NT2/D1 (cell line): ENCODE measurements around the gene KRTAP10-12.

Experiments
- DNase-seq: peaks from one replicate; pipeline ENCODE4 v3.0.0-alpha.2; 2011; ENCODE audit warnings: low read depth, low spot score
- H3K27me3 ChIP-seq: 2 replicates; pipeline ENCODE4 v1.6.0; 2011; ENCODE audit warnings: mild to moderate bottlenecking; ENCODE audit not compliant: insufficient read length, insufficient read depth
- H3K36me3 ChIP-seq: 2 replicates; pipeline ENCODE4 v1.6.1; 2011; ENCODE audit warnings: mild to moderate bottlenecking, low read length, mixed read lengths; ENCODE audit not compliant: insufficient read depth, insufficient read length
- H3K4me1 ChIP-seq: 2 replicates; pipeline ENCODE4 v1.5.1; 2011; ENCODE audit not compliant: insufficient read depth, insufficient read length
- H3K4me3 ChIP-seq: 2 replicates; pipeline ENCODE4 v1.5.1; 2011; ENCODE audit warnings: low read depth; ENCODE audit not compliant: insufficient read length
- H3K9ac ChIP-seq: 2 replicates; pipeline ENCODE4 v1.6.0; 2011; ENCODE audit warnings: low read depth; ENCODE audit not compliant: insufficient read length
- H3K9me3 ChIP-seq: 2 replicates; pipeline ENCODE4 v1.5.1; 2011; ENCODE audit warnings: mild to moderate bottlenecking, low read length; ENCODE audit not compliant: insufficient read depth
- SUZ12 ChIP-seq: IDR thresholded peaks from 2 replicates; pipeline ENCODE4 v1.6.1; 2011; ENCODE audit not compliant: insufficient read length, insufficient read depth; ENCODE audit errors: extremely low read depth
- YY1 ChIP-seq: IDR thresholded peaks from 2 replicates; pipeline ENCODE4 v1.6.1; 2011; ENCODE audit not compliant: insufficient read length, insufficient read depth
- ZNF274 ChIP-seq: IDR thresholded peaks from 2 replicates; pipeline ENCODE4 v1.6.1; 2011; ENCODE audit warnings: mild to moderate bottlenecking, low read depth, low read length

KRTAP10-12 gene

DNA sequence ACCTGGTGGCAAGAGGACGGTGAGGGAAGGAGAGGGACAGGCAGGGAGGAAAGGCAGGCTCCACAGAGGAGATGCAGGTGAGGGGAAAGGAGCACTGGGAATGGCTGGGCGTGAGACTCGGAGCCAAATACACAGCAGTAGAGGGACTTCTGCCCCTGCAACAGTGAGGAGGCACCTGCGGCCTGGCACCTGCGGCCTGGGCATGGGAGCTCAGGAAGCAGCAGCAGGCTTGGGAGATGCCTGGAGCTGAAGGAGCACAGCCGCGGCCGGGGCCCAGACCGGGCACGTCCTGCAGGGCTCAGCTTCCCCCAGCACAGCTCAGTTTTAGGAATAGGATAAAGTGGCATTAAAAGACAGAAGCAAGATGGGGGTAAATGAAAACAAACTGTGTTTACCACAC lies 35.3 kb downstream of the KRTAP10-12 start:
- no peak for TF ChIP-seq YY1
- no peak for TF ChIP-seq ZNF274
- no peak for TF ChIP-seq SUZ12
- Histone ChIP-seq H3K36me3 (no peaks in the 10 kb centered on the region), H3K27me3 (peaks cover 12% of the 10 kb centered on the region), H3K9me3 (peaks cover 42% of the 10 kb centered on the region), H3K9ac (no peak overlapping the region), H3K4me3 (no peak overlapping the region), H3K4me1 (peaks cover 3% of the 10 kb centered on the region)
- DNase-seq = no peak

DNA sequence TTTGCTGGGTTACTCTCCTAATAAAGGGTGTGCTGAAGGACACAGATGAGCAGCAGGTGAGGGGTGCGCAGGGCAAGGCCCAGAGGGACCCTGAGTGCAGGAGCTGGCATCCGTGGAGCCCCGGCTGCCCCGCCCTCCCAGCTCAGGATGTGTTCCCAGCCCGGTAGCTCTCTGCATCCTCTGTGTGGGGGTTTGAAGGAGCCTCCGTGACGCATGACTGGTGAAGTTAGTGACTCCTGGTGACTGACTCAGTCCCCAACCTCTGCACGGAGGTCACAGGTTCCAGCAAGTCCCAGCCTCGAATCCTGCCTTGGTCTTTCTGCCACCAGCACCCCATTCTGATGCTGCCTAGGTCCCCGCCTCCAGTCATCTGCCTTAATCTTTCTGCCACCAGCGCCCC lies 36.0 kb downstream of the KRTAP10-12 start:
- no peak for TF ChIP-seq YY1
- no peak for TF ChIP-seq SUZ12
- no peak for TF ChIP-seq ZNF274
- Histone ChIP-seq H3K27me3 (peaks cover 7% of the 10 kb centered on the region), H3K9ac (no peak overlapping the region), H3K36me3 (no peaks in the 10 kb centered on the region), H3K4me3 (no peak overlapping the region), H3K9me3 (peaks cover 49% of the 10 kb centered on the region), H3K4me1 (peaks cover 3% of the 10 kb centered on the region)
- DNase-seq = no peak

DNA sequence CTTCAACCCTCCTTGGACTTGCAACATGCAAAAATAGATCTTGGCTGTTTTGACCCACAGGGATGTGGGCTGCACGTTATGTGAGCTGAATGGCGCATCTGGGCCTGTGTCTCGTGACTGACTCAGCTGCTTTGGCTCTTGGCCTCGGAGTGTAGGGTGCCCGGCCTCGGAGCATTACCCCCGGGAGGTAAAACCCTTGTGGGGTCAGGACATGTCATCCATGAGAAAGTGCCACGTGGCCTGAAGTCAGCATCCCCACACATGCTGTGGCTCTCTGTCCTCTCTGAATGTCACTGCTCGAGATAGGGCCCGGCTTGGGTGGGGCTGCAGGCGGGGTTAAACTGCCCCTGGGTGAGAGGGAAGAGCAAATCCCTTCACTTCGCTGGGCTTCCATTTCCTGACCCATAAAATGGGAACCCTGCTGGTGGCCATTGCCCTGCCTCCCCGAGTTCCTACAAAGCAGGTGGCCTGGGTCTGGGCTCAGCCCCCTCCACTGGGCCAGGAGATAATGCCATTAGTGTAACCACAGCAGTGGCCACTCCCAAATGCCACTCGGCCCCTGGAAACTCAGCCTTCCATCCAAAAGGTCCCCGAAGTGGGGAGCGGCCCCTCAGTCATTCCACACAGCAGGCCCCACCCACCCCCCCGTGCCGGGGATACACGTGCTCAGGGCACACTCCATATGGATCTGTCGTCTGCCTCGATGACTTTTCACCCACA lies 37.2 kb downstream of the KRTAP10-12 start:
- TF ChIP-seq ZNF274 (no peak), YY1 (no peak), SUZ12 (no peak)
- Histone ChIP-seq H3K4me1 (peaks cover 3% of the 10 kb centered on the region), H3K9ac (no peak overlapping the region), H3K27me3 (peaks cover 7% of the 10 kb centered on the region), H3K9me3 (peaks cover 62% of the 10 kb centered on the region), H3K4me3 (no peak overlapping the region), H3K36me3 (no peaks in the 10 kb centered on the region)
- no peak for DNase-seq

DNA sequence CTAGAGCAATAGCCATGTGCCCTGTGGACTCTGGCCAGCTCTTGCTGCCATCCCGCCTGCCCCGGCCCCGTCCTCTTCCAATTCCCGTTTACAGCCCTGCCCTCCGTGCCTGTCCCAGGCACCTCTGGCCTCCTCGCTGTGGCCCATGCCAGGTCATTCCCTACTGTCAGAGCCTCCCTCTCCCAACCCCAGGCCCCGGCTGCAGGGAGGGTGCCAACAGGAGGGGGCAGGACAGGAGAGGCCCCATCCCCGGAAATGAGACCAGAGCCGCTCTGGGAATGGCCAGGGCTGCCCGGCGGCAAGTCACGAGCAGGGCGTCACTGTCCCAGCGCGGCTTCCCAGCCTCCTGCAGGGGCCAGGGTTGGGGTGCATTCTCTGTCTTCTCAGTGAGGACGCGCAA lies 37.9 kb downstream of the KRTAP10-12 start:
- Histone ChIP-seq H3K27me3 (peaks cover 7% of the 10 kb centered on the region), H3K36me3 (no peaks in the 10 kb centered on the region), H3K4me1 (peaks cover 3% of the 10 kb centered on the region), H3K9ac (no peak overlapping the region), H3K9me3 (peaks cover 68% of the 10 kb centered on the region), H3K4me3 (no peak overlapping the region)
- TF ChIP-seq ZNF274 (no peak), SUZ12 (no peak), YY1 (no peak)
- DNase-seq = no peak

DNA sequence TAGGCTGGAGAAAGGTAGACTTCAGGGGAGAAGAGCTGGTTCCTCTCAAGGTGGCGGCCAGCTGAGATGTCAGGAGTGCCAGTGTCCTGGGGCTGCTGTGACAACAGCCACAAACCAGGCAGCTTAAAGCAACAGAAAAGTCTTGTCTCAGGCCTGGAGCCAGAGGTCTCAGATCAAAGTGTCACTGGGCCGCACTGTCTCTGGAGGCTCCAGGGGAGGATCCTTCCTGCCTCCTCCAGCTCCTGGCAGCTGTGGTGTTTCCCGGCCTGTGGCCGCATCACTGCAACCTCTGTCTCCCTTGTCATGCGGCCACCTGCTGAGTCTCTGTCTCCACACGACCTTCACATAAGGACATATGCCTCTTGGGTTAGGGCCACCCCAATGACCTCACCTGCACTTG lies 38.8 kb downstream of the KRTAP10-12 start:
- no peak overlapping the region for H3K4me3 ChIP-seq
- H3K9me3 ChIP-seq = peaks cover 73% of the 10 kb centered on the region
- no peaks in the 10 kb centered on the region for H3K36me3 ChIP-seq
- H3K9ac ChIP-seq = no peak overlapping the region
- peaks cover 1% of the 10 kb centered on the region for H3K27me3 ChIP-seq
- peaks cover 2% of the 10 kb centered on the region for H3K4me1 ChIP-seq
- no peak for DNase-seq
- TF ChIP-seq ZNF274 = no peak
- no peak for TF ChIP-seq YY1
- TF ChIP-seq SUZ12 = no peak

DNA sequence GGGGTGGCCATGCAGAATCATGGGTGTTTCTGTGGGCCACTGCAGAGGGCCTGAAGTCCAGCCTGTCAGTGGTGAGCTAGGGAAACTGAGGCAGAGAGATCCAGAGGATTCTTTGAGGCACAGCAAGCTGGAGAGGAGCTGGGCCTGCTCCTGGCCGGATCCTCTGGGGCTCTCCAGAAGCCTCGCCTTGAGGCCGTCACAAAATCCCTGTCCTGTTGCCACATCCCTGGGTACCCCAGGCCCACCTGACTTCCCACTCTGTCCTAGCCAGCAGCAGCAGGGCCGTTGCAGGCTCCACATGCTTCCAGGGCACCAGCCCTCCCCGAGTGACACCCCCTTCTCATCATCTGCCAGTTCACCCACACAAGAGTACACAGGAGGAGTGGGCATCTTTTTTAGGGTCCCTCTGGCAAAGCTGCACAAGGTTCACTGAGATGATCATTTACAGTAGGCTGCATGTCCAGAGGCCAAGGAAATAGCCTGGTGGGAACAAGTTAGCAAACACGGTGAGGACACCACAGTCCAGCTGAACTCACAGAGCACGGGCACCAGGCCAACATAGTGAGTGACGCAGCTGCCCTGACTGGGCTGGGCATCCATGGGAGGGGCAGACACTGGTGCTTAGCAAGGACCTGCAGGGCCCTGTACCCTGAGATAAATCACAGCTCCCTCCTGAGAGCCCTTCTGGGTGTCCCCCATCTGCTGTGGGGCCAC lies 39.5 kb downstream of the KRTAP10-12 start:
- Histone ChIP-seq H3K4me1 (no peaks in the 10 kb centered on the region), H3K36me3 (no peaks in the 10 kb centered on the region), H3K9me3 (peaks cover 73% of the 10 kb centered on the region), H3K9ac (no peak overlapping the region), H3K27me3 (no peaks in the 10 kb centered on the region), H3K4me3 (no peak overlapping the region)
- TF ChIP-seq YY1 (no peak), ZNF274 (no peak), SUZ12 (no peak)
- DNase-seq = no peak

DNA sequence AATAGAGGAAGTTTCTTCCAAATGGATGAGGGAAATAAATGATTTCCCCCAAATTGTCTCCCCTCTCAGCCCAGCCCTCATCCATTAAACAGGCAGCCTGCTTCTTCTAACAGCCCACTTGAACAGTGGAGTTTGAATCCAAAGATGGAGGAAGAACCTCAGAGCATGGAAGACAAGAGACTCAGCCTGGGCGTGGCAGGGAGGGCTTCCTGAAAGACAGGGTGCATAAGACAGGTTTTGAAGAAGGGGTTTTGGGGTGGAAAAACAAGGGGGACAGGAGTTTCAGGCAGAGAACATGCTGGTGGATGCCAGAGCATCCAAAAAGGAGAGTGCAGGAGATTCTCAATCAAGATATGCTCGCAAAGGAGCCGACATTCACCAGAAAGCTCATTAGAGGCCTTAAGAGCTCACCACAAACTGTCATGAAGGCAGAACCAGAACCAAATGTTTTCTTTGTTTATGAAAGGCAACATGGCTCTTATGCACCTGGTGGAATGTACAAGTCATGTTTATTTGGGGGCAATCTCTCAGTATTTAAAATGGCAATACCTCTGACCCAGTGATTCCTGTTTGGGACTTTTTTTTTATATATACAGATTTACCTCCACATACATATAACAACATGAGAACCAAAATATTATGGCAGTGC lies 40.9 kb downstream of the KRTAP10-12 start:
- no peak for DNase-seq
- Histone ChIP-seq H3K9ac (no peak overlapping the region), H3K9me3 (peaks cover 76% of the 10 kb centered on the region), H3K4me3 (no peak overlapping the region), H3K27me3 (no peaks in the 10 kb centered on the region), H3K36me3 (no peaks in the 10 kb centered on the region), H3K4me1 (no peaks in the 10 kb centered on the region)
- TF ChIP-seq ZNF274 (no peak), SUZ12 (no peak), YY1 (no peak)
